ENCODE measurements around the gene SLIT3. TPM values are rescaled to one million over a fixed set of nuclear protein-coding genes. Genes with fewer than 3 reads are reported as not detected.

SLIT3 gene
- total RNA-seq, 2 donors from 2014 or later, result 6.6 to 6.7 TPM

DNA sequence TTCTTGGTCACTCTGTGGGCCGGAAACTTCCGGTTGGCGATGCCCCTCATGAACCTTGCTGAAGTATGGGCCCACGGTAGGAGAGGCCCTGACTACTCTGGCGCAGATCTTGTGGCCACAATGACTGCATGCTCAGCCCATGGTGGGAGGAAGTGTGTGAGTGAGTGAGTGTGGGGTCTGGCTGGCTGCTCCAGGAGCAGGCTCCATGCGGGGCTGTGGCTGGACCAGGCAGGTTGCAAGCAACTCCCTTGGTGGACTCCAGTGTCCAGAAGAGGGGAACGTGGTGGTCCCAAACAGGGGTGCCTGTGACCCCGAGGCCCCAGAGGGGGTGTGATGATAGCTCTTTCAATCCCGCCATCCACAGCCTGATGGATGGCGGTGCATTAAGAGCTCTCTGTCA, 686.3 kb downstream of the SLIT3 start:
- H3K9me3 ChIP-seq, result no peaks in the 10 kb centered on the region
- TF ChIP-seq, protein P1, sequence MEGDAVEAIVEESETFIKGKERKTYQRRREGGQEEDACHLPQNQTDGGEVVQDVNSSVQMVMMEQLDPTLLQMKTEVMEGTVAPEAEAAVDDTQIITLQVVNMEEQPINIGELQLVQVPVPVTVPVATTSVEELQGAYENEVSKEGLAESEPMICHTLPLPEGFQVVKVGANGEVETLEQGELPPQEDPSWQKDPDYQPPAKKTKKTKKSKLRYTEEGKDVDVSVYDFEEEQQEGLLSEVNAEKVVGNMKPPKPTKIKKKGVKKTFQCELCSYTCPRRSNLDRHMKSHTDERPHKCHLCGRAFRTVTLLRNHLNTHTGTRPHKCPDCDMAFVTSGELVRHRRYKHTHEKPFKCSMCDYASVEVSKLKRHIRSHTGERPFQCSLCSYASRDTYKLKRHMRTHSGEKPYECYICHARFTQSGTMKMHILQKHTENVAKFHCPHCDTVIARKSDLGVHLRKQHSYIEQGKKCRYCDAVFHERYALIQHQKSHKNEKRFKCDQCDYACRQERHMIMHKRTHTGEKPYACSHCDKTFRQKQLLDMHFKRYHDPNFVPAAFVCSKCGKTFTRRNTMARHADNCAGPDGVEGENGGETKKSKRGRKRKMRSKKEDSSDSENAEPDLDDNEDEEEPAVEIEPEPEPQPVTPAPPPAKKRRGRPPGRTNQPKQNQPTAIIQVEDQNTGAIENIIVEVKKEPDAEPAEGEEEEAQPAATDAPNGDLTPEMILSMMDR (IDR thresholded peaks at IDR 0.05), result no peak
- no peak for TF ChIP-seq POLR2A (IDR thresholded peaks at IDR 0.05)
- no peaks in the 10 kb centered on the region for H3K27me3 ChIP-seq
- H3K36me3 ChIP-seq (replicated peaks in 1 of 2; ENCODE audit: insufficient read depth in 1 of 2, low read depth in 2 of 2), result no peaks in the 10 kb centered on the region
- WGBS, 2 donors, result 94 to 100% methylated on average over 3 to 10 of the region's 10 CpGs
- no peak for DNase-seq
- intact Hi-C loops (cut with DNase I), result no loop called here
- H3K4me3 ChIP-seq, result no peak overlapping the region
- no peak overlapping the region for H3K27ac ChIP-seq
- H3K4me1 ChIP-seq, result peaks cover 10% of the 10 kb centered on the region
- no peak for ATAC-seq

DNA sequence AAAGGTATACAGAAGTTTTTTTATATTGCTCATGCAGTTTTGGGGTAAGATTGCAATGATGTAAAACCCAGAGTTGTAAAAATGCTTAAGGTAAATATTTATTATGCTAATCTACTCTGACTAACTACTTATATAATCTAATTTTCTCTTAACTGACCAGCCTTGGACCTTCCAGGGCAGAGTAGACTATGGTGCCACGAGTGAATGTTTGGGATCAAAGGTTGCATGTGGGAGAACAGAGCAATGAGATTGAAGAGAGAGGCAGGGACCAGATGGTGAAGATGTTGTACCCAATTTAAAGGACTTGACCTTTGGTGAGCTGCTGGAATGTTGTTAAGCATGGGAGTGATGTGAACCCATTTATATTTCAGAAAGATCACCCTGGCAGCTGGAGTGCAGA, 686.9 kb downstream of the SLIT3 start:
- no peak for TF ChIP-seq POLR2A (IDR thresholded peaks at IDR 0.05)
- TF ChIP-seq, protein P1 (IDR thresholded peaks at IDR 0.05), result no peak
- DNase-seq, result no peak
- no peak overlapping the region for H3K4me3 ChIP-seq
- WGBS, 2 donors, result 14 to 27% methylated on average over 1 of the region's 1 CpG
- peaks cover 10% of the 10 kb centered on the region for H3K4me1 ChIP-seq
- no peaks in the 10 kb centered on the region for H3K9me3 ChIP-seq
- no peak for ATAC-seq
- no peaks in the 10 kb centered on the region for H3K27me3 ChIP-seq
- H3K27ac ChIP-seq, result no peak overlapping the region
- no peaks in the 10 kb centered on the region for H3K36me3 ChIP-seq (replicated peaks in 1 of 2; ENCODE audit: insufficient read depth in 1 of 2, low read depth in 2 of 2)
- intact Hi-C loops (cut with DNase I), result no loop called here

DNA sequence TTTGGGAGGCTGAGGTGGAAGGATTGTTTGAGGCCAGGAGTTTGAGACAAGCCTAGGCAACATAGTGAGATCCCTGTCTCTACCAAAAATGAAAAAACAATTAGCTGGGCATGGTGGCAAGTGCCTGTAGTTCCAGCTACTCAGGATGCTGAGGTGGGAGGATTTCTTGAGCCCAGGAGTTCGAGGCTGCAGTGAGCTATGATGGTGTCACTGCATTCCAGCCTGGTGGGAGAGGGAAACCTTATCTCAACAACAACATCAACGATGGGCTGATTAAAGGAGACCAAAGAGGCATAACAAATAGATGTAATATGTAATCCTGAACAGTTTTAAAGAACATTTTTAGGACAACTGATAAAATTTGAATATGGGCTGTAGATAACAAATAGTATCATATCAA, 687.5 kb downstream of the SLIT3 start:
- no peak for TF ChIP-seq POLR2A (IDR thresholded peaks at IDR 0.05)
- TF ChIP-seq, protein P1 (IDR thresholded peaks at IDR 0.05), result no peak
- intact Hi-C loops (cut with DNase I), result no loop called here
- Histone ChIP-seq H3K4me1 (peaks cover 10% of the 10 kb centered on the region), H3K4me3 (no peak overlapping the region), H3K36me3 (replicated peaks in 1 of 2; ENCODE audit: insufficient read depth in 1 of 2, low read depth in 2 of 2) (no peaks in the 10 kb centered on the region), H3K27ac (peak overlapping the region in 2 of 4 donors; percentile 33 to 34), H3K27me3 (no peaks in the 10 kb centered on the region), H3K9me3 (no peaks in the 10 kb centered on the region)
- no peak for ATAC-seq
- DNase-seq, result no peak
- 32 to 37% methylated on average over 2 of the region's 2 CpGs for whole genome bisulfite sequencing, 2 donors

DNA sequence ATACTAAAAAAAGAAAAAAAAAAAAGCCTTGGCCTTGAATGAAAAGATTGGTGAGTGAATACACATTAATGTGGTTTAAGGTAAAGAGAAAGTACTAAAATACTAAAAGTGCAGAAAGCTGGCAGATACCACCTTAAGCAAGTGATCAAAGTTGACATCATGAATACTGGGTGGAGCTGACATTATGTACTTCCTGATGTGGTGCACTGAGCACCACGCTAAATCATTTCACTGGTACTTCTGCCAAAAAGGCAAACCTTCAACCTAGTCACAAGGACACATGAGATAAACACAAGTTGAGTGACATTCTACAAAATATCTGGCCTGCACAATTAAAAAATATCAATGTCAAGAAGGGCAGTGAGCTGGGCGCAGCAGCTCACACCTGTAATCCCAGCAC, 687.9 kb downstream of the SLIT3 start:
- Histone ChIP-seq H3K4me3 (no peak overlapping the region), H3K27ac (peak overlapping the region in 2 of 4 donors; percentile 33 to 34), H3K27me3 (no peaks in the 10 kb centered on the region), H3K36me3 (replicated peaks in 1 of 2; ENCODE audit: insufficient read depth in 1 of 2, low read depth in 2 of 2) (no peaks in the 10 kb centered on the region), H3K4me1 (peaks cover 10% of the 10 kb centered on the region), H3K9me3 (no peaks in the 10 kb centered on the region)
- intact Hi-C loops (cut with DNase I), result no loop called here
- ATAC-seq (peak; percentile 82), DNase-seq (peak in 1 of 4 donors; percentile 55)
- no peak for TF ChIP-seq POLR2A (IDR thresholded peaks at IDR 0.05)
- TF ChIP-seq, protein P1 (IDR thresholded peaks at IDR 0.05), result no peak
- WGBS, 2 donors, result 11 to 16% methylated on average over 2 of the region's 2 CpGs

DNA sequence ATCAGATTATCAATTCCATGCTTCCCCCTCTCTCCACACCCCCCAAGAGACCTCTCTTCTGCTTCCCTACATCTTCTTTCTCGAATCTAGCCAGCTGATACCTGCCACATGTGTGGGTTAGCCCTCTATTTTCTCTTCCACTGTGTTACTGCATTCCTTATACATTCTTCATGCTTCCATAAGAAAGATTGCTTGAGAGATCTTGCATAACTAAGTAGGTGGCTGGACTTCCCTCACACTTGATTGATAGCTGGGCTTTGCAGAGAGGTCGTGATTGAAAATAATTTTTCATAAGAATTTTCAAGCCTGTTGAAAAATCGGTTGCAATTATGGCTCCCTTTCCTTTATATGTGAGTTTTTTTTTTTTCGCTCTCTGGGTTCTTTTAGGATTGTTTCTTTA, 688.8 kb downstream of the SLIT3 start:
- DNase-seq (no peak), ATAC-seq (no peak)
- Histone ChIP-seq H3K27me3 (no peaks in the 10 kb centered on the region), H3K9me3 (no peaks in the 10 kb centered on the region), H3K27ac (no peak overlapping the region), H3K4me3 (no peak overlapping the region), H3K4me1 (peaks cover 10% of the 10 kb centered on the region), H3K36me3 (replicated peaks in 1 of 2; ENCODE audit: insufficient read depth in 1 of 2, low read depth in 2 of 2) (no peaks in the 10 kb centered on the region)
- WGBS, 2 donors, result 69 to 76% methylated on average over 4 of the region's 4 CpGs
- intact Hi-C loops (cut with DNase I), result no loop called here
- TF ChIP-seq, protein P1 (IDR thresholded peaks at IDR 0.05), result no peak
- TF ChIP-seq POLR2A (IDR thresholded peaks at IDR 0.05), result no peak
